ENCODE measurements around the gene FXN.

FXN gene

DNA sequence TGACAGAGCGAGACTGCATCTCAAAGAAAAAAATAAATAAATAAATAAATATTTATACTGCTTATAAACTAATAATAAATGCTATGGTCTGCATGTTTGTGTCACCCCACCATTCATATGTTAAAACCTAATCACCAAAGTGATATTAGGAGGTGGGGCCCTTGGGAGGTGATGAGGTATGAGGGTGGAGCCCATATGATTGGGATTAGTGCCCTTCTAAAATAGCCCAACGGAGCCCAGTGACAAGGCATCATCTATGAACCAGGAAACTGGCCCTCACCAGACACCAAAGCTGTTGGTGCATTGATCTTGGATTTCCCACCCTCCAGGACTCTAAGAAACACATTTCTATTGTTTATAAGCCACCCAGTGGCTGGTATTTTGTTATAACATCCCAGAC, 5.1 kb downstream of the FXN start:
- Histone ChIP-seq H3K27ac (ENCODE audit: low read length) (no peak overlapping the region), H3K4me2 (ENCODE audit: low read length) (no peak overlapping the region), H3K9me3 (ENCODE audit: insufficient read depth, low read length) (no peaks in the 10 kb centered on the region), H3K27me3 (ENCODE audit: low read depth, low read length) (no peaks in the 10 kb centered on the region), H3K9ac (ENCODE audit: low read length) (no peak overlapping the region), H3K36me3 (replicated peaks; ENCODE audit: low read depth, low read length) (no peaks in the 10 kb centered on the region), H2AFZ (ENCODE audit: low read depth, low read length) (no peak overlapping the region), H4K20me1 (ENCODE audit: insufficient read depth, low read length) (peaks cover 7% of the 10 kb centered on the region), H3K79me2 (ENCODE audit: low read length) (peaks cover 90% of the 10 kb centered on the region), H3K4me1 (ENCODE audit: low read length) (peaks cover 4% of the 10 kb centered on the region; the same call in 1 of the 2 replicates), H3K4me3 (ENCODE audit: low read length) (no peak overlapping the region)
- no peak for TF ChIP-seq EZH2phosphoT487 (IDR thresholded peaks at IDR 0.05; ENCODE audit: low read depth)
- TF ChIP-seq, protein P1, sequence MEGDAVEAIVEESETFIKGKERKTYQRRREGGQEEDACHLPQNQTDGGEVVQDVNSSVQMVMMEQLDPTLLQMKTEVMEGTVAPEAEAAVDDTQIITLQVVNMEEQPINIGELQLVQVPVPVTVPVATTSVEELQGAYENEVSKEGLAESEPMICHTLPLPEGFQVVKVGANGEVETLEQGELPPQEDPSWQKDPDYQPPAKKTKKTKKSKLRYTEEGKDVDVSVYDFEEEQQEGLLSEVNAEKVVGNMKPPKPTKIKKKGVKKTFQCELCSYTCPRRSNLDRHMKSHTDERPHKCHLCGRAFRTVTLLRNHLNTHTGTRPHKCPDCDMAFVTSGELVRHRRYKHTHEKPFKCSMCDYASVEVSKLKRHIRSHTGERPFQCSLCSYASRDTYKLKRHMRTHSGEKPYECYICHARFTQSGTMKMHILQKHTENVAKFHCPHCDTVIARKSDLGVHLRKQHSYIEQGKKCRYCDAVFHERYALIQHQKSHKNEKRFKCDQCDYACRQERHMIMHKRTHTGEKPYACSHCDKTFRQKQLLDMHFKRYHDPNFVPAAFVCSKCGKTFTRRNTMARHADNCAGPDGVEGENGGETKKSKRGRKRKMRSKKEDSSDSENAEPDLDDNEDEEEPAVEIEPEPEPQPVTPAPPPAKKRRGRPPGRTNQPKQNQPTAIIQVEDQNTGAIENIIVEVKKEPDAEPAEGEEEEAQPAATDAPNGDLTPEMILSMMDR (IDR thresholded peaks at IDR 0.05; ENCODE audit: low read depth, low read length): no peak

DNA sequence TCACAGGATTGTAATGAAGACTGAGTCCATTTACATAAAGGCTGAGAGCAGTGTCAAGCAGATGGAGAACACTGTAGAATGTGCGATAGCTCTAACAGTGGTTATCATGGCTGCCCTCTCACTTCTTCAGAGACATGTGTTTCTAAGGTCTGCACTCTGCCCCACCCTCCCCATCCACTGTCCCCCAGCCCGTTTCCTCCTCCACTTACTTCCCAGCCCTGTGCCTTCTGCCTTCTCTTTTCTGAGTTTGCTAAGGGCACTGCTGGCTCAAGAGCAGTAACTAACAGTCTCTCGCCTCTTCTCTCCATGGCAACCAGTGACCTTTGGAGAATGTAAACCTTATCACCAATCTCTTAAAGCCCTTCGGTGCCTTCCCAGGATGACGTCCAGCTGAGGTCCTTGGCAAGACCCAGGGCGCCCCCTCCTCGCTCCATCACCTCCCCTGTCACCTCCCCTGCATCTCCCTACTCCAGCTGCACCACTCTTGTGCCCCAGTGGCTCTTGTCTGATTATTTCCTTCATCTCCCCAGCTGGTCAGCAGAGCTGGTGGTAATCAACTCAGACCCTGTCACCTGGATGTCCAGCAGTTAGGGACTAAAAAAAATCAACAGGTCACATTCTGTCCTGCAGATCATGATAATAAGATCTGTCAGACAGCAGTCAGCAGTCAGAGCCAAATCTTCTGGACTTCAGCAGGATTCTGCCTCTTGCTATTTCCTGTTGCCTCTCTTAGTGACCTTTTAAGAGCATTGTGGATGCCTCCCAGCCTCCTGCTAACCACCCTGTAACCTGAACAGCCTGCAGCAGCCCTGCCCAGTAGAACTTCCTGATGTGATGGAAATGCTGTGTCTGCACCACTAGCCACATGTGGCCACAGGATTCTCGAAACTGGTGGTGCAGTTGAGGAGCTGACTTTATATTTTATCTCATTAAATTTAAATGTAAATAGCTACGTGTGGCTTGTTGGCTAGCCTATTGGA, 9.0 kb downstream of the FXN start:
- H3K27ac ChIP-seq (ENCODE audit: low read length): no peak overlapping the region
- no peaks in the 10 kb centered on the region for H3K4me1 ChIP-seq (ENCODE audit: low read length)
- peaks cover 6% of the 10 kb centered on the region for H3K36me3 ChIP-seq (replicated peaks; ENCODE audit: low read depth, low read length)
- H3K9me3 ChIP-seq (ENCODE audit: insufficient read depth, low read length): no peaks in the 10 kb centered on the region
- H3K4me2 ChIP-seq (ENCODE audit: low read length): no peak overlapping the region
- peaks cover 7% of the 10 kb centered on the region for H4K20me1 ChIP-seq (ENCODE audit: insufficient read depth, low read length)
- H3K4me3 ChIP-seq (ENCODE audit: low read length): no peak overlapping the region
- H3K9ac ChIP-seq (ENCODE audit: low read length): no peak overlapping the region
- TF ChIP-seq, protein P1 (IDR thresholded peaks at IDR 0.05; ENCODE audit: low read depth, low read length): no peak
- no peak for TF ChIP-seq EZH2phosphoT487 (IDR thresholded peaks at IDR 0.05; ENCODE audit: low read depth)
- H2AFZ ChIP-seq (ENCODE audit: low read depth, low read length): no peak overlapping the region
- peaks cover 57% of the 10 kb centered on the region for H3K79me2 ChIP-seq (ENCODE audit: low read length)
- no peaks in the 10 kb centered on the region for H3K27me3 ChIP-seq (ENCODE audit: low read depth, low read length)

DNA sequence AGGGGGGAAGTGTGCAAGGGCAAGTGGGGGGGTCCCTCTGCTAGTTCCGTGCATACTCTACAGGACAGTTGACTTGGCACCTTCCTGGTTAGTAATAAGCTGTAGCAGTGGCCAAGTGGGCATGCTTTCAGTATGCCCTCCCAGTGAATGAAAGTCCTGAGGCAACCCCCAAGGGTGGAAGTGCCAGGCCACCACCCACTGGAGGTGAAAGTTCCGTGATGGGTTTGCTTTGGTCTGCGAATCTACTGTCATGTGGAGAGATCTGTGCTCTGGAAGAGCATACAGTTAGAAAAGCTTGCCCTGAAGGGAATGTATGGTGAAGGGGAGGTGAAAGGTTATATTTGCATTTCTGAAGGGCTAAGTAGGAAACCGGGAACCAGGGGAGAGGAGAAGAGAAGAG, 10.3 kb downstream of the FXN start:
- Histone ChIP-seq H3K27ac (ENCODE audit: low read length) (no peak overlapping the region), H3K9me3 (ENCODE audit: insufficient read depth, low read length) (no peaks in the 10 kb centered on the region), H3K79me2 (ENCODE audit: low read length) (peaks cover 46% of the 10 kb centered on the region), H3K9ac (ENCODE audit: low read length) (no peak overlapping the region), H3K4me1 (ENCODE audit: low read length) (no peaks in the 10 kb centered on the region), H2AFZ (ENCODE audit: low read depth, low read length) (no peak overlapping the region), H3K36me3 (replicated peaks; ENCODE audit: low read depth, low read length) (peaks cover 11% of the 10 kb centered on the region), H3K4me2 (ENCODE audit: low read length) (no peak overlapping the region), H4K20me1 (ENCODE audit: insufficient read depth, low read length) (peaks cover 7% of the 10 kb centered on the region), H3K4me3 (ENCODE audit: low read length) (no peak overlapping the region), H3K27me3 (ENCODE audit: low read depth, low read length) (no peaks in the 10 kb centered on the region)
- TF ChIP-seq, protein P1 (IDR thresholded peaks at IDR 0.05; ENCODE audit: low read depth, low read length): no peak
- TF ChIP-seq EZH2phosphoT487 (IDR thresholded peaks at IDR 0.05; ENCODE audit: low read depth): no peak

DNA sequence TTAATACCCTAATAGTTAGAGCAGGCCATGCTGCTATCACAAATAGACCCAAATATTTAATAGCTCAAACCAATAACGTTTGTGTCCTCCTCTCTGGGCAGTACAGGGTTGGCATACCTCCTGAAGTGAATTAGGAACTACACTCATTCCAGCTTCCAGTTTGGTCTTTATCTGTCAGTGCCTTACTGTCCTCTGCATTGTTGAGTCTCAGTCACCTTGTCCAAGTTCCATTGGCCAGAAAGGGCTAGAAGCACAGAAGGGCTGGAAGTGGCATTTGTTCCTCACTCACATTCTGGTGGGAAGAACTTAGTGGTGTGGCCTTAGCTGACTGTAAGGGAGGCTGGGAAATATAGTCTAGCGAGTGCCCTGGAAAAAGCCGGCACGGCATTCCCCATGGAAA, 11.2 kb downstream of the FXN start:
- Histone ChIP-seq H3K4me1 (ENCODE audit: low read length) (no peaks in the 10 kb centered on the region), H3K9me3 (ENCODE audit: insufficient read depth, low read length) (no peaks in the 10 kb centered on the region), H2AFZ (ENCODE audit: low read depth, low read length) (no peak overlapping the region), H4K20me1 (ENCODE audit: insufficient read depth, low read length) (peaks cover 3% of the 10 kb centered on the region), H3K79me2 (ENCODE audit: low read length) (peaks cover 37% of the 10 kb centered on the region), H3K36me3 (replicated peaks; ENCODE audit: low read depth, low read length) (peaks cover 11% of the 10 kb centered on the region), H3K4me3 (ENCODE audit: low read length) (no peak overlapping the region), H3K27me3 (ENCODE audit: low read depth, low read length) (no peaks in the 10 kb centered on the region), H3K4me2 (ENCODE audit: low read length) (no peak overlapping the region), H3K9ac (ENCODE audit: low read length) (no peak overlapping the region), H3K27ac (ENCODE audit: low read length) (no peak overlapping the region)
- TF ChIP-seq, protein P1 (IDR thresholded peaks at IDR 0.05; ENCODE audit: low read depth, low read length): no peak
- no peak for TF ChIP-seq EZH2phosphoT487 (IDR thresholded peaks at IDR 0.05; ENCODE audit: low read depth)
